Glutamatergic neuron (in vitro differentiated cells): ENCODE measurements around the gene KIF21A. TPM values are rescaled to one million over a fixed set of nuclear protein-coding genes. Genes with fewer than 3 reads are reported as not detected.

Experiments
- DNase-seq: peaks from one replicate; pipeline ENCODE4 v3.0.0; 2022
- H3K27ac Mint-ChIP-seq: one replicate; pipeline ENCODE4 v1.8.0; 2020; ENCODE audit warnings: mild to moderate bottlenecking, mixed read lengths, inconsistent platforms; ENCODE audit not compliant: unreplicated experiment
- H3K27me3 Mint-ChIP-seq: one replicate; pipeline ENCODE4 v1.8.0; 2020; ENCODE audit warnings: mild to moderate bottlenecking, moderate library complexity, mixed read lengths, inconsistent platforms; ENCODE audit not compliant: unreplicated experiment
- H3K36me3 Mint-ChIP-seq: one replicate; pipeline ENCODE4 v1.8.0; 2020; ENCODE audit warnings: mild to moderate bottlenecking, mixed read lengths, inconsistent platforms; ENCODE audit not compliant: unreplicated experiment
- H3K4me1 Mint-ChIP-seq: one replicate; pipeline ENCODE4 v1.8.0; 2020; ENCODE audit warnings: mild to moderate bottlenecking, low read depth, mixed read lengths, inconsistent platforms; ENCODE audit not compliant: unreplicated experiment
- H3K4me3 Mint-ChIP-seq: one replicate; pipeline ENCODE4 v1.8.0; 2020; ENCODE audit warnings: mild to moderate bottlenecking, mixed read lengths, inconsistent platforms; ENCODE audit not compliant: unreplicated experiment
- H3K9me3 Mint-ChIP-seq: one replicate; pipeline ENCODE4 v1.8.0; 2020; ENCODE audit warnings: mild to moderate bottlenecking, moderate library complexity, mixed read lengths, inconsistent platforms; ENCODE audit not compliant: unreplicated experiment
- CTCF ChIP-seq: fragments of 200-600 bp; sonication (generic); IDR thresholded peaks from one replicate; pipeline ENCODE4 v1.5.0; 2021; ENCODE audit not compliant: partially characterized antibody, unreplicated experiment
- total RNA-seq: library from RNA; stranded (reverse); fragmentation: NEBNext Ultra II Directional; extraction: Animal tissue kit (Norgen Biotek cat#: 25700); gene quantifications from one replicate; pipeline ENCODE4 v1.2.1, GENCODE V29; 2021; ENCODE audit not compliant: unreplicated experiment

Gene KIF21A
- total RNA-seq, 1 donor from 2014 or later = 93.1 TPM

GRCh38 chr12:39344926-39345325, 98.0 kb downstream of the KIF21A start:
- Mint-ChIP-seq H3K9me3 (peaks cover 2% of the 10 kb centered on the region), H3K36me3 (no peaks in the 10 kb centered on the region), H3K4me3 (no peak overlapping the region), H3K27me3 (no peaks in the 10 kb centered on the region), H3K27ac (no peak overlapping the region), H3K4me1 (no peaks in the 10 kb centered on the region)
- TF ChIP-seq CTCF = no peak
- no peak for DNase-seq

- Mint-ChIP-seq H3K27me3 (no peaks in the 10 kb centered on the region), H3K27ac (no peak overlapping the region), H3K9me3 (peaks cover 2% of the 10 kb centered on the region), H3K36me3 (no peaks in the 10 kb centered on the region), H3K4me3 (no peak overlapping the region), H3K4me1 (no peaks in the 10 kb centered on the region)
- no peak for TF ChIP-seq CTCF
- DNase-seq = no peak
These were observed 99.3 kb downstream of the KIF21A start for GRCh38 chr12:39343665-39344064.

GRCh38 chr12:39341761-39342160, 101.2 kb downstream of the KIF21A start:
- no peak for TF ChIP-seq CTCF
- Mint-ChIP-seq H3K9me3 (no peaks in the 10 kb centered on the region), H3K4me3 (no peak overlapping the region), H3K36me3 (no peaks in the 10 kb centered on the region), H3K4me1 (no peaks in the 10 kb centered on the region), H3K27ac (no peak overlapping the region), H3K27me3 (no peaks in the 10 kb centered on the region)
- no peak for DNase-seq

- no peak for DNase-seq
- Mint-ChIP-seq H3K27ac (no peak overlapping the region), H3K27me3 (no peaks in the 10 kb centered on the region), H3K36me3 (no peaks in the 10 kb centered on the region), H3K4me1 (no peaks in the 10 kb centered on the region), H3K4me3 (no peak overlapping the region), H3K9me3 (no peaks in the 10 kb centered on the region)
- TF ChIP-seq CTCF = no peak
These were observed 101.7 kb downstream of the KIF21A start for GRCh38 chr12:39341179-39341578.

GRCh38 chr12:39332661-39333175, 110.2 kb downstream of the KIF21A start:
- TF ChIP-seq CTCF = no peak
- Mint-ChIP-seq H3K9me3 (no peaks in the 10 kb centered on the region), H3K27ac (no peak overlapping the region), H3K36me3 (no peaks in the 10 kb centered on the region), H3K4me3 (no peak overlapping the region), H3K27me3 (no peaks in the 10 kb centered on the region), H3K4me1 (peaks cover 10% of the 10 kb centered on the region)
- DNase-seq = no peak
